ENCODE data around the gene RHD.
"Not testable (repeated sequence)": the region's sequence is repeated elsewhere in the genome, so short reads cannot be mapped to it uniquely, and the experiment has no call there.

DNA sequence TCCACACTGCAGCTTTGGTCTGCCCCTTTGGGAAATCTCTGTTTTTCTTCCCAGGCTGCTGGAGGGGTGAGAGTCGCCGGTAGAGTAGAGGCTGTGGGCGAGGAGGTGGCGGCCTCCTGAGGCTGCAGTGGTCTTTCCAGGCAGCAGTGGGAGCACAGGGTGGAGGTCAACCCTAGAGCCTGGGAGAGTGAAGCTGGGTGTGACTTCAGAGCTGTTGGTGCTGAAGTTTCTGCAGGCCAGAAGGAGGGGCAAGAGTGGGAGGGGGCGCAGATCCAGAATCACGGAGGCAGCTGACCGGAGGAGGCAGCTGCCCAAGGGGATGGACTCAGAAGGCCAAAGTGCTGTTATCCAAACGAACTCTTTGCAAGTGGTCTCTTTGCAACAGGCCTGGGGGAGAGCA lies 6.5 kb downstream of the RHD start:
- TF ChIP-seq, protein P1, sequence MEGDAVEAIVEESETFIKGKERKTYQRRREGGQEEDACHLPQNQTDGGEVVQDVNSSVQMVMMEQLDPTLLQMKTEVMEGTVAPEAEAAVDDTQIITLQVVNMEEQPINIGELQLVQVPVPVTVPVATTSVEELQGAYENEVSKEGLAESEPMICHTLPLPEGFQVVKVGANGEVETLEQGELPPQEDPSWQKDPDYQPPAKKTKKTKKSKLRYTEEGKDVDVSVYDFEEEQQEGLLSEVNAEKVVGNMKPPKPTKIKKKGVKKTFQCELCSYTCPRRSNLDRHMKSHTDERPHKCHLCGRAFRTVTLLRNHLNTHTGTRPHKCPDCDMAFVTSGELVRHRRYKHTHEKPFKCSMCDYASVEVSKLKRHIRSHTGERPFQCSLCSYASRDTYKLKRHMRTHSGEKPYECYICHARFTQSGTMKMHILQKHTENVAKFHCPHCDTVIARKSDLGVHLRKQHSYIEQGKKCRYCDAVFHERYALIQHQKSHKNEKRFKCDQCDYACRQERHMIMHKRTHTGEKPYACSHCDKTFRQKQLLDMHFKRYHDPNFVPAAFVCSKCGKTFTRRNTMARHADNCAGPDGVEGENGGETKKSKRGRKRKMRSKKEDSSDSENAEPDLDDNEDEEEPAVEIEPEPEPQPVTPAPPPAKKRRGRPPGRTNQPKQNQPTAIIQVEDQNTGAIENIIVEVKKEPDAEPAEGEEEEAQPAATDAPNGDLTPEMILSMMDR (IDR thresholded peaks at IDR 0.05) = not testable (repeated sequence)
- not testable (repeated sequence) for TF ChIP-seq POLR2AphosphoS5, EP300 (IDR thresholded peaks at IDR 0.05)

All from sigmoid colon (tissue), 4 donors.